ENCODE results near the gene ZDHHC19.

GRCh38 chr3:196198081-196198675 lies 13.0 kb downstream of the ZDHHC19 start:
- TF ChIP-seq CTCF (IDR thresholded peaks at IDR 0.05): no peak
- TF ChIP-seq POLR2A (IDR thresholded peaks at IDR 0.05): no peak

All from vagina (tissue), 2 donors.